Measurements from ENCODE around the gene CHKA.

The CHKA gene

GRCh38 chr11:68040101-68040956 lies 80.9 kb downstream of the CHKA start:
- Histone ChIP-seq H3K27ac (replicated peaks) (peak overlapping the region; percentile 81), H3K4me3 (replicated peaks; ENCODE audit: insufficient read depth, low read length) (peak overlapping the region; percentile 97), H3K27me3 (ENCODE audit: insufficient read depth, poor library complexity, severe bottlenecking) (no peaks in the 10 kb centered on the region)
- peak; percentile 80 to 88 for DNase-seq (ENCODE audit: low read depth in 1 of 2, low spot score in 1 of 2)
- TF ChIP-seq GABPA (IDR thresholded peaks at IDR 0.05; ENCODE audit: low read depth) (no peak), SPI1 (IDR thresholded peaks at IDR 0.05; ENCODE audit: borderline replicate concordance, low read depth) (peak; percentile 96), POLR2AphosphoS5 (IDR thresholded peaks at IDR 0.05; ENCODE audit: low read depth) (peak; percentile 53; the same call in 1 of the 2 replicates)

GRCh38 chr11:68039526-68040086 lies 81.6 kb downstream of the CHKA start:
- peak overlapping the region; percentile 81 for H3K27ac ChIP-seq (replicated peaks)
- TF ChIP-seq GABPA (IDR thresholded peaks at IDR 0.05; ENCODE audit: low read depth) (no peak), POLR2AphosphoS5 (IDR thresholded peaks at IDR 0.05; ENCODE audit: low read depth) (no peak), SPI1 (IDR thresholded peaks at IDR 0.05; ENCODE audit: borderline replicate concordance, low read depth) (no peak), CTCF (IDR thresholded peaks at IDR 0.05; ENCODE audit: insufficient read depth, low read length) (no peak)
- no peaks in the 10 kb centered on the region for H3K27me3 ChIP-seq (ENCODE audit: insufficient read depth, poor library complexity, severe bottlenecking)
- peak overlapping the region; percentile 97 for H3K4me3 ChIP-seq (replicated peaks; ENCODE audit: insufficient read depth, low read length)
- no peak for DNase-seq (ENCODE audit: low read depth in 1 of 2, low spot score in 1 of 2)

- Histone ChIP-seq H3K4me3 (replicated peaks; ENCODE audit: insufficient read depth, low read length) (peak within 1 kb of the TSS; percentile 97), H3K27ac (replicated peaks) (peak within 1 kb of the TSS; percentile 81), H3K27me3 (ENCODE audit: insufficient read depth, poor library complexity, severe bottlenecking) (no peaks in the 10 kb centered on the region)
- peak; percentile 81 to 92 for DNase-seq (ENCODE audit: low read depth in 1 of 2, low spot score in 1 of 2)
- TF ChIP-seq POLR2AphosphoS5 (IDR thresholded peaks at IDR 0.05; ENCODE audit: low read depth) = peak; percentile 62; the same call in 1 of the 2 replicates
- no peak for TF ChIP-seq REST (IDR thresholded peaks at IDR 0.05; ENCODE audit: insufficient replicate concordance, low read depth)
Measured at GRCh38 chr11:68038718-68039525, 82.3 kb downstream of the CHKA start, which contains the start of gene TCIRG1. Gene TCIRG1 (plus strand): TSS chr11:68039025. CDS start chr11:68041272, 2,247 bp downstream.

GRCh38 chr11:68038226-68038717 lies 82.9 kb downstream of the CHKA start:
- TF ChIP-seq GABPA (IDR thresholded peaks at IDR 0.05; ENCODE audit: low read depth) (no peak), SPI1 (IDR thresholded peaks at IDR 0.05; ENCODE audit: borderline replicate concordance, low read depth) (no peak), CTCF (IDR thresholded peaks at IDR 0.05; ENCODE audit: insufficient read depth, low read length) (no peak), REST (IDR thresholded peaks at IDR 0.05; ENCODE audit: insufficient replicate concordance, low read depth) (no peak), POLR2AphosphoS5 (IDR thresholded peaks at IDR 0.05; ENCODE audit: low read depth) (no peak)
- Histone ChIP-seq H3K27ac (replicated peaks) (peak overlapping the region; percentile 81), H3K4me3 (replicated peaks; ENCODE audit: insufficient read depth, low read length) (peak overlapping the region; percentile 97), H3K27me3 (ENCODE audit: insufficient read depth, poor library complexity, severe bottlenecking) (no peaks in the 10 kb centered on the region)
- DNase-seq (ENCODE audit: low read depth in 1 of 2, low spot score in 1 of 2) = no peak

Measured in HL-60 (cell line).